H1 (cell line): Measurements from ENCODE around the gene HUWE1. TPM values are rescaled to one million over a fixed set of nuclear protein-coding genes. Genes with fewer than 3 reads are reported as not detected.

Experiments used
- CTCF ChIA-PET: fragments of 300-600 bp; sonication (Branson Sonifier 250); formaldehyde crosslinking; loops from one replicate; lab custom pipeline; 2021; ENCODE audit not compliant: partially characterized antibody; lab: Charles Lee
- POLR2A ChIA-PET: fragments of 300-600 bp; sonication (Branson Sonifier 250); formaldehyde crosslinking; loops from one replicate; lab custom pipeline; 2021; ENCODE audit warnings: inconsistent platforms; ENCODE audit not compliant: partially characterized antibody; lab: Charles Lee
- DNase-seq, 2 experiments: peaks; one replicate each; pipeline versions ENCODE4 v3.0.0 to v3.0.0-alpha.2; 2010 to 2022; ENCODE audit warnings: low spot score in 2 of 2, low read depth in 1 of 2, mixed read lengths in 1 of 2
- FAIRE-seq: peaks from 2 replicates; lab custom pipeline; 2011; peaks lifted over from hg19 to GRCh38; lab: Jason Lieb, UNC
- H2AFZ ChIP-seq: 2 replicates; pipeline ENCODE4 v1.8.1; 2012; ENCODE audit warnings: low read length, inconsistent platforms
- H2AK5ac ChIP-seq: 2 replicates; pipeline ENCODE4 v1.6.1; 2013; ENCODE audit warnings: low read depth, low read length
- H2BK120ac ChIP-seq: replicated peaks from 2 replicates; pipeline ENCODE3; 2013; ENCODE audit warnings: low read depth, low read length, inconsistent platforms
- H2BK12ac ChIP-seq: 2 replicates; pipeline ENCODE4 v1.6.1; 2013; ENCODE audit warnings: low read depth, low read length
- H2BK15ac ChIP-seq: 2 replicates; pipeline ENCODE4 v1.6.1; 2013; ENCODE audit warnings: low read length
- H2BK20ac ChIP-seq: 2 replicates; pipeline ENCODE4 v1.6.1; 2013; ENCODE audit warnings: low read length
- H2BK5ac ChIP-seq: 2 replicates; pipeline ENCODE4 v1.6.1; 2013; ENCODE audit warnings: low read depth, low read length
- H3K14ac ChIP-seq: 2 replicates; pipeline ENCODE4 v1.6.1; 2013; ENCODE audit warnings: inconsistent platforms; ENCODE audit not compliant: insufficient read length
- H3K18ac ChIP-seq: 2 replicates; pipeline ENCODE4 v1.6.1; 2013; ENCODE audit warnings: low read length; ENCODE audit errors: extremely low read depth
- H3K23ac ChIP-seq: 2 replicates; pipeline ENCODE4 v1.6.1; 2013; ENCODE audit warnings: inconsistent platforms; ENCODE audit not compliant: insufficient read length
- H3K23me2 ChIP-seq: 2 replicates; pipeline ENCODE4 v1.6.1; 2013; ENCODE audit warnings: low read depth, low read length
- H3K27ac ChIP-seq: 2 replicates; pipeline ENCODE4 v1.6.1; 2011; ENCODE audit warnings: low read depth, low read length, inconsistent platforms
- H3K27me3 ChIP-seq, 4 experiments: replicated peaks in 1 of 4; 1 replicate in 1 of 4; 2 replicates in 3 of 4; pipeline versions ENCODE4 v1.6.1 to v1.8.1; 2011 to 2013; ENCODE audit warnings: low read length in 3 of 4, mild to moderate bottlenecking in 3 of 4, inconsistent platforms in 2 of 4, mixed read lengths in 2 of 4, moderate library complexity in 1 of 4; ENCODE audit not compliant: control insufficient read depth in 3 of 4, insufficient read depth in 3 of 4; ENCODE audit errors: extremely low read depth in 1 of 4
- H3K36me3 ChIP-seq, 4 experiments: 2 replicates each; pipeline versions ENCODE4 v1.6.1 to v1.8.1; 2011 to 2013; ENCODE audit warnings: mild to moderate bottlenecking in 4 of 4, low read length in 3 of 4, moderate library complexity in 2 of 4, control low read depth in 1 of 4, inconsistent platforms in 1 of 4; ENCODE audit not compliant: insufficient read depth in 4 of 4, control insufficient read depth in 2 of 4
- H3K4ac ChIP-seq: replicated peaks from 2 replicates; pipeline ENCODE3; 2013; ENCODE audit warnings: low read length, low read depth, mixed read lengths, inconsistent platforms; ENCODE audit not compliant: insufficient read length
- H3K4me1 ChIP-seq, 4 experiments: replicated peaks in 1 of 4; 1 replicate in 1 of 4; 2 replicates in 3 of 4; pipeline versions ENCODE4 v1.6.1 to v1.8.1; 2011 to 2013; ENCODE audit warnings: low read length in 3 of 4, inconsistent platforms in 2 of 4, mixed read lengths in 1 of 4; ENCODE audit not compliant: insufficient read depth in 4 of 4, control insufficient read depth in 3 of 4
- H3K4me2 ChIP-seq, 2 experiments: 2 replicates each; pipeline versions ENCODE4 v1.6.1 to v1.8.1; 2011 to 2013; ENCODE audit warnings: low read depth in 2 of 2, low read length in 2 of 2, control low read depth in 1 of 2, inconsistent platforms in 1 of 2, mild to moderate bottlenecking in 1 of 2; ENCODE audit not compliant: insufficient read depth in 1 of 2
- H3K4me3 ChIP-seq, 4 experiments: fragments of 200-600, 300-600 bp in 1 of 4; sonication (generic), shearing (Covaris generic), sonication (Bioruptor Twin) in 1 of 4; 2 replicates each; pipeline versions ENCODE4 v1.5.1 to v1.8.1; 2011 to 2016; ENCODE audit warnings: low read length in 4 of 4, low read depth in 3 of 4, control low read depth in 2 of 4, inconsistent platforms in 2 of 4, mild to moderate bottlenecking in 2 of 4, mixed read lengths in 1 of 4, moderate library complexity in 1 of 4; ENCODE audit not compliant: insufficient read depth in 2 of 4; ENCODE audit errors: extremely low read depth in 1 of 4
- H3K56ac ChIP-seq: replicated peaks from 2 replicates; pipeline ENCODE3; 2013; ENCODE audit warnings: low read depth, mild to moderate bottlenecking, mixed read lengths, low read length, inconsistent platforms; ENCODE audit not compliant: insufficient read length
- H3K79me1 ChIP-seq: 2 replicates; pipeline ENCODE4 v1.6.1; 2013; ENCODE audit warnings: low read depth, low read length, control low read depth
- H3K79me2 ChIP-seq, 2 experiments: 2 replicates each; pipeline versions ENCODE4 v1.6.1 to v1.8.1; 2012 to 2013; ENCODE audit warnings: low read length in 2 of 2, mild to moderate bottlenecking in 2 of 2, inconsistent platforms in 1 of 2; ENCODE audit not compliant: insufficient read depth in 2 of 2, control insufficient read depth in 1 of 2
- H3K9ac ChIP-seq, 4 experiments: replicated peaks in 1 of 4; 1 replicate in 1 of 4; 2 replicates in 3 of 4; pipeline versions ENCODE4 v1.6.1 to v1.8.1; 2011 to 2013; ENCODE audit warnings: low read depth in 3 of 4, low read length in 3 of 4, control low read depth in 2 of 4, mild to moderate bottlenecking in 2 of 4, moderate library complexity in 2 of 4, inconsistent platforms in 1 of 4; ENCODE audit errors: extremely low read depth in 1 of 4
- H3K9me3 ChIP-seq, 2 experiments: 2 replicates each; pipeline versions ENCODE4 v1.6.1 to v1.8.1; 2012 to 2013; ENCODE audit warnings: mild to moderate bottlenecking in 2 of 2, moderate library complexity in 2 of 2, control low read depth in 1 of 2, inconsistent platforms in 1 of 2, low read depth in 1 of 2, low read length in 1 of 2, mixed read lengths in 1 of 2; ENCODE audit not compliant: insufficient read depth in 2 of 2
- H4K20me1 ChIP-seq, 2 experiments: replicated peaks in 1 of 2; 2 replicates each; pipeline versions ENCODE3 to v1.8.1; 2011 to 2013; ENCODE audit warnings: inconsistent platforms in 2 of 2, low read length in 2 of 2, mild to moderate bottlenecking in 1 of 2; ENCODE audit not compliant: insufficient read depth in 2 of 2, control insufficient read depth in 1 of 2
- H4K5ac ChIP-seq: 2 replicates; pipeline ENCODE4 v1.6.1; 2013; ENCODE audit warnings: low read length, low read depth, mixed read lengths, inconsistent platforms; ENCODE audit not compliant: insufficient read length
- H4K8ac ChIP-seq: 2 replicates; pipeline ENCODE4 v1.8.0; 2013; ENCODE audit warnings: mild to moderate bottlenecking, moderate library complexity, low read length, inconsistent platforms; ENCODE audit not compliant: insufficient read depth; ENCODE audit errors: extremely low read depth
- H4K91ac ChIP-seq: replicated peaks from 2 replicates; pipeline ENCODE3; 2013; ENCODE audit warnings: low read length, mixed read lengths, inconsistent platforms; ENCODE audit not compliant: insufficient read length
- ASH2L ChIP-seq: fragments of 200-600, 300-600 bp; sonication (generic); IDR thresholded peaks from one replicate; pipeline ENCODE4 v1.7.1; 2017; ENCODE audit warnings: low read length
- CBX5 ChIP-seq: fragments of 300-800, 300-1000 bp; sonication (generic); IDR thresholded peaks from 2 replicates; pipeline ENCODE4 v1.7.1; 2016; ENCODE audit warnings: antibody characterized with exemption, low read length, low read depth
- CTBP2 ChIP-seq: IDR thresholded peaks from 2 replicates; pipeline ENCODE4 v1.7.0; 2011; ENCODE audit warnings: borderline replicate concordance, mild to moderate bottlenecking, moderate library complexity, mixed read lengths, low read length; ENCODE audit not compliant: insufficient read depth, insufficient read length
- EGR1 ChIP-seq: IDR thresholded peaks from 2 replicates; pipeline ENCODE4 v1.6.1; 2011; ENCODE audit warnings: low read depth, low read length, borderline replicate concordance
- EP300 ChIP-seq, 2 experiments: IDR thresholded peaks; 1 replicate in 1 of 2; 2 replicates in 1 of 2; pipeline ENCODE4 v1.6.1; 2011 to 2012; ENCODE audit warnings: low read depth in 2 of 2, low read length in 2 of 2, mild to moderate bottlenecking in 2 of 2, borderline replicate concordance in 1 of 2, inconsistent platforms in 1 of 2, moderate library complexity in 1 of 2
- HDAC2 ChIP-seq, 2 experiments: fragments of 300-600 bp in 1 of 2; sonication (generic) in 1 of 2; IDR thresholded peaks; 2 replicates each; pipeline ENCODE4 v1.6.1; 2011 to 2012; ENCODE audit warnings: low read depth in 2 of 2, low read length in 2 of 2, mild to moderate bottlenecking in 2 of 2, moderate library complexity in 2 of 2, borderline replicate concordance in 1 of 2, inconsistent platforms in 1 of 2
- HDAC6 ChIP-seq: IDR thresholded peaks from one replicate; pipeline ENCODE4 v1.7.1; 2012; ENCODE audit warnings: low read depth, mild to moderate bottlenecking, inconsistent platforms, low read length, moderate library complexity
- JUN ChIP-seq: IDR thresholded peaks from 2 replicates; pipeline ENCODE4 v1.6.1; 2011; ENCODE audit warnings: low read depth, mild to moderate bottlenecking, improper control_type of control experiment, low read length
- JUND ChIP-seq: IDR thresholded peaks from 2 replicates; pipeline ENCODE4 v1.6.1; 2011; ENCODE audit warnings: mild to moderate bottlenecking, improper control_type of control experiment, low read length
- MAFK ChIP-seq: IDR thresholded peaks from 2 replicates; pipeline ENCODE4 v1.6.1; 2012; ENCODE audit warnings: low read depth, mild to moderate bottlenecking, improper control_type of control experiment, low read length
- SRF ChIP-seq: IDR thresholded peaks from 2 replicates; pipeline ENCODE4 v1.6.1; 2011; ENCODE audit warnings: mild to moderate bottlenecking, low read depth, low read length, moderate library complexity
- TAF7 ChIP-seq: optimal IDR thresholded peaks from 2 replicates; pipeline ENCODE3; 2011; ENCODE audit warnings: low read depth, mild to moderate bottlenecking, inconsistent platforms, low read length, moderate library complexity, borderline replicate concordance
- TBP ChIP-seq: IDR thresholded peaks from 2 replicates; pipeline ENCODE4 v1.6.1; 2011; ENCODE audit warnings: low read depth, low read length, improper control_type of control experiment
- WGBS, 2 experiments: shearing (Covaris generic) in 1 of 2; methylation state at CpG; one replicate each; pipeline versions ENCODE4 v1.1.6 to v1.1.7; 2013 to 2015; ENCODE audit warnings: low lambda C conversion rate in 2 of 2, mixed read lengths in 2 of 2, inconsistent platforms in 1 of 2, low coverage in 1 of 2, missing lambda C conversion rate in 1 of 2; ENCODE audit not compliant: insufficient replicate concordance in 2 of 2, insufficient coverage in 1 of 2, insufficient read length in 1 of 2; ENCODE audit errors: extremely low coverage in 1 of 2, missing lambda C conversion rate in 1 of 2; 5-methylcytosine and 5-hydroxymethylcytosine counted together
- polyA plus RNA-seq, 7 experiments: library from polyadenylated mRNA; depleted of rRNA in 3 of 7; stranded (reverse) in 5 of 7; unstranded in 2 of 7; fragments of >200 nt in 5 of 7; fragments of 200-250 nt in 2 of 7; gene quantifications; 1 replicate in 5 of 7; 2 replicates in 1 of 7; 4 replicates in 1 of 7; pipeline versions ENCODE4 v1.2.1 to v1.2.3, GENCODE V29; 2011 to 2013; ENCODE audit warnings: missing spikeins in 2 of 7, mixed read lengths in 2 of 7
- total RNA-seq: library from RNA; stranded (reverse); fragmentation: NEBNext Ultra II Directional; extraction: Animal tissue kit (Norgen Biotek cat#: 25700); gene quantifications from 2 replicates; pipeline ENCODE4 v1.2.1, GENCODE V29; 2021

The HUWE1 gene
- total and polyA plus RNA-seq, 2 of the 8 experiments (the other 6 are each of a cell fraction or from before 2014, with no cell fraction given): 114 to 252 TPM

- H4K8ac ChIP-seq: no peak overlapping the region
- H4K20me1 ChIP-seq: peaks cover 3% of the 10 kb centered on the region in 2 experiments
- no peak overlapping the region for H3K9ac ChIP-seq
- H3K9me3 ChIP-seq: no peaks in the 10 kb centered on the region
- DNase-seq: no peak
- H3K23ac ChIP-seq: no peak overlapping the region
- no peak overlapping the region for H3K18ac ChIP-seq
- WGBS, 2 experiments: 89% methylated on average over 1 of the region's 1 CpG; no CpG with 5 or more reads in 1 of the 2 experiments
- H3K79me1 ChIP-seq: no peaks in the 10 kb centered on the region; the same call in 1 of the 2 replicates
- H3K4me2 ChIP-seq: no peak overlapping the region
- no peak overlapping the region for H3K27ac ChIP-seq
- no peak overlapping the region for H2BK12ac ChIP-seq
- POLR2A ChIA-PET: interaction anchor here (0.7 to 1.0 kb wide), 2 partner anchors 9 kb away, joined by 3 read pairs; no protein-coding TSS in a partner anchor
- H2BK120ac ChIP-seq: no peak overlapping the region
- no peak overlapping the region for H3K4me3 ChIP-seq
- no peak overlapping the region for H4K91ac ChIP-seq
- H3K4me1 ChIP-seq: no peaks in the 10 kb centered on the region
- H2BK5ac ChIP-seq: no peak overlapping the region
- H3K23me2 ChIP-seq: no peaks in the 10 kb centered on the region
- no peak overlapping the region for H3K14ac ChIP-seq
- FAIRE-seq: no peak
- peaks cover 0 to 90% of the 10 kb centered on the region in 2 experiments; a peak in 3 of 4 replicates for H3K79me2 ChIP-seq
- no peak overlapping the region for H2BK20ac ChIP-seq
- no peak overlapping the region for H4K5ac ChIP-seq
- CTCF ChIA-PET: no interaction called here
- H2AK5ac ChIP-seq: no peak overlapping the region
- H2AFZ ChIP-seq: no peak overlapping the region
- no peak overlapping the region for H3K56ac ChIP-seq
- H3K36me3 ChIP-seq: peaks cover 0 to 19% (median 2%) of the 10 kb centered on the region in 4 experiments; a peak in 2 of 8 replicates
- no peak overlapping the region for H2BK15ac ChIP-seq
- H3K27me3 ChIP-seq: no peaks in the 10 kb centered on the region
- no peak overlapping the region for H3K4ac ChIP-seq
- TF ChIP-seq CTBP2 (no peak), TBP (no peak), EGR1 (no peak), SRF (no peak), JUND (no peak), TAF7 (no peak), ASH2L (no peak), EP300 (IDR thresholded peaks at IDR 0.05; ENCODE audit: borderline replicate concordance in 1 of 2, low read depth in 2 of 2, low read length in 2 of 2) (no peak), JUN (no peak), MAFK (no peak), HDAC2 (IDR thresholded peaks at IDR 0.05; ENCODE audit: borderline replicate concordance in 1 of 2, low read depth in 2 of 2, low read length in 2 of 2) (no peak), CBX5 (no peak), HDAC6 (no peak)
Measured at GRCh38 chrX:53659039-53659438, 27.5 kb downstream of the HUWE1 start.
